ENCODE data around the gene RABGAP1L. TPM values are rescaled to one million over a fixed set of nuclear protein-coding genes. Genes with fewer than 3 reads are reported as not detected.

RABGAP1L gene
- total RNA-seq, 4 donors from 2014 or later = 31.7 to 49.7 (median 34.3) TPM

- TF ChIP-seq CTCF (IDR thresholded peaks at IDR 0.05) = no peak
- DNase-seq (ENCODE audit: low spot score) = no peak
- no peak for ATAC-seq (ENCODE audit: low FRiP score)
Observed at GRCh38 chr1:174712541-174712940, 553.2 kb downstream of the RABGAP1L start.

- DNase-seq (ENCODE audit: low spot score) (no peak), ATAC-seq (ENCODE audit: low FRiP score) (no peak)
- TF ChIP-seq CTCF (IDR thresholded peaks at IDR 0.05) = no peak
Observed at GRCh38 chr1:174713796-174714195, 554.5 kb downstream of the RABGAP1L start.

GRCh38 chr1:174719194-174719593 lies 559.9 kb downstream of the RABGAP1L start:
- TF ChIP-seq CTCF (IDR thresholded peaks at IDR 0.05) = no peak
- DNase-seq (ENCODE audit: low spot score) (no peak), ATAC-seq (ENCODE audit: low FRiP score) (no peak)

GRCh38 chr1:174720618-174721017 lies 561.3 kb downstream of the RABGAP1L start:
- DNase-seq (ENCODE audit: low spot score) = no peak
- TF ChIP-seq CTCF (IDR thresholded peaks at IDR 0.05) = no peak
- no peak for ATAC-seq (ENCODE audit: low FRiP score)

- DNase-seq (ENCODE audit: low spot score) = no peak
- no peak for TF ChIP-seq CTCF (IDR thresholded peaks at IDR 0.05)
- ATAC-seq (ENCODE audit: low FRiP score) = no peak
Observed at GRCh38 chr1:174721246-174721645, 561.9 kb downstream of the RABGAP1L start.

GRCh38 chr1:174723816-174724215 lies 564.5 kb downstream of the RABGAP1L start:
- TF ChIP-seq CTCF (IDR thresholded peaks at IDR 0.05) = no peak
- ATAC-seq (ENCODE audit: low FRiP score) = no peak

GRCh38 chr1:174724219-174724618 lies 564.9 kb downstream of the RABGAP1L start:
- DNase-seq (ENCODE audit: low spot score) (no peak), ATAC-seq (ENCODE audit: low FRiP score) (no peak)
- no peak for TF ChIP-seq CTCF (IDR thresholded peaks at IDR 0.05)

More at GRCh38 chr1:174723816-174724215, 564.5 kb downstream of the RABGAP1L start:
- DNase-seq (ENCODE audit: low spot score) = no peak
